ENCODE data around the gene ARFGEF3.

- TF ChIP-seq CTCF (conservative IDR thresholded peaks at IDR 0.05 in 1 of 2, IDR thresholded peaks at IDR 0.05 in 1 of 2; ENCODE audit: extremely low read depth in 1 of 2, insufficient read depth in 1 of 2, low read depth in 1 of 2, low read length in 2 of 2) = no peak
- no peak for TF ChIP-seq EZH2 (IDR thresholded peaks at IDR 0.05; ENCODE audit: borderline replicate concordance, low read length)
These were observed 134.6 kb downstream of the ARFGEF3 start for GRCh38 chr6:138296381-138296780.
